Measurements from ENCODE around the gene PPME1.

GRCh38 chr11:74278721-74279161 lies 107.7 kb downstream of the PPME1 start:
- TF ChIP-seq, protein P1, sequence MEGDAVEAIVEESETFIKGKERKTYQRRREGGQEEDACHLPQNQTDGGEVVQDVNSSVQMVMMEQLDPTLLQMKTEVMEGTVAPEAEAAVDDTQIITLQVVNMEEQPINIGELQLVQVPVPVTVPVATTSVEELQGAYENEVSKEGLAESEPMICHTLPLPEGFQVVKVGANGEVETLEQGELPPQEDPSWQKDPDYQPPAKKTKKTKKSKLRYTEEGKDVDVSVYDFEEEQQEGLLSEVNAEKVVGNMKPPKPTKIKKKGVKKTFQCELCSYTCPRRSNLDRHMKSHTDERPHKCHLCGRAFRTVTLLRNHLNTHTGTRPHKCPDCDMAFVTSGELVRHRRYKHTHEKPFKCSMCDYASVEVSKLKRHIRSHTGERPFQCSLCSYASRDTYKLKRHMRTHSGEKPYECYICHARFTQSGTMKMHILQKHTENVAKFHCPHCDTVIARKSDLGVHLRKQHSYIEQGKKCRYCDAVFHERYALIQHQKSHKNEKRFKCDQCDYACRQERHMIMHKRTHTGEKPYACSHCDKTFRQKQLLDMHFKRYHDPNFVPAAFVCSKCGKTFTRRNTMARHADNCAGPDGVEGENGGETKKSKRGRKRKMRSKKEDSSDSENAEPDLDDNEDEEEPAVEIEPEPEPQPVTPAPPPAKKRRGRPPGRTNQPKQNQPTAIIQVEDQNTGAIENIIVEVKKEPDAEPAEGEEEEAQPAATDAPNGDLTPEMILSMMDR (IDR thresholded peaks at IDR 0.05) = no peak
- peak in 1 of 2 donors; percentile 35 for TF ChIP-seq POLR2AphosphoS5 (IDR thresholded peaks at IDR 0.05; ENCODE audit: insufficient read depth in 1 of 2, low read depth in 1 of 2)

All from vagina (tissue), 2 donors.